Activated CD4-positive, alpha-beta T cell treated with anti-CD3 and anti-CD28 coated beads, Interleukin-2, Interleukin-6, amounts not matched to agents 100 ng/mL and 50 ng/mL, durations not matched to agents 16 hours and 8 hours (primary cell): ENCODE results near the gene YY1.
"Not testable (repeated sequence)": the region's sequence is repeated elsewhere in the genome, so short reads cannot be mapped to it uniquely, and the experiment has no call there.

Experiments used
- DNase-seq: peaks from one replicate; pipeline ENCODE4 v3.0.0-alpha.2; 2020

Gene YY1

DNA sequence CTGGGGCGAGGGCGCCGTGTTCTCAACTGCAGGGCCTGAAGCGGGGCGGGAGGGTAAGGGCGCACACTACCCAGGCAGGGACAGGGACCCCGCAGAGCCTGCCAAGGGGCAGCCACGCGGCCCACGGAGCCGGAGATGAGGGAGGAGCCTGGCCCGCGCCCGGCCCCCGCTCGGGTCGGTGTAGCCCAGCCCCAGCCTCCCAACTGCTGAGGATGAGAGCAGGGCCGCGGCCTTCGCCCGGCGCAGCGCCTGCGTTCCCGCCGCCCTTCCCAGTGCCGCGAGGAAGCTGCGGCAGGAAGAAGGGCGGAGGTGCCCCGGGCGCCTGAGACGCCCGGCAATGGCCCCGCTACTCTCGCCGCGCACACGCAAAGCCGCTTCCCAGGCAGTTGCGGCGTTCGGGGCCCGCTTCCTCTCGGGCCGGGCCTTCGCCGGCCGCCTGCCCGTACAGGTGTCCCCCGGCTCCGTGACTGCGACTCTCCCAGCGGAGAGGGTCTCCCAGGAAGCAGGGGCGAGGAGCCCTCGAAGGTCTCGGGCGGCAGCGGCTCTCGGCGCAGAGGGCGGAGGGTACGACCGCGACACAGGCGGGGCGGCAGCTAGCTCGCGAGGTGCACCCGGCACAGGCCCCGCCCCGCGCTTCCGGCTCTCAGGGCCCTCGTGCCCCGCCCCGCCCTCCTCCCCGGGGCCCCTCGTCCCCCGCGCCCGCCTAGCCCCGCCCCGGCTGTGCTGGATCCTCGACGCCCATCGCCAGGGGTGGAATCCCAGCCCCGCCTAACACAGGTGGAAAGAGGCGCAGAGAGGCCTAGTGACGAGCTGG is 24.8 kb upstream of the YY1 start:
- peak; percentile 94 for DNase-seq

GRCh38 chr14:100214770-100215083 is 24.2 kb upstream of the YY1 start:
- DNase-seq = no peak

GRCh38 chr14:100215330-100215885 is 23.5 kb upstream of the YY1 start:
- DNase-seq = no peak

DNA sequence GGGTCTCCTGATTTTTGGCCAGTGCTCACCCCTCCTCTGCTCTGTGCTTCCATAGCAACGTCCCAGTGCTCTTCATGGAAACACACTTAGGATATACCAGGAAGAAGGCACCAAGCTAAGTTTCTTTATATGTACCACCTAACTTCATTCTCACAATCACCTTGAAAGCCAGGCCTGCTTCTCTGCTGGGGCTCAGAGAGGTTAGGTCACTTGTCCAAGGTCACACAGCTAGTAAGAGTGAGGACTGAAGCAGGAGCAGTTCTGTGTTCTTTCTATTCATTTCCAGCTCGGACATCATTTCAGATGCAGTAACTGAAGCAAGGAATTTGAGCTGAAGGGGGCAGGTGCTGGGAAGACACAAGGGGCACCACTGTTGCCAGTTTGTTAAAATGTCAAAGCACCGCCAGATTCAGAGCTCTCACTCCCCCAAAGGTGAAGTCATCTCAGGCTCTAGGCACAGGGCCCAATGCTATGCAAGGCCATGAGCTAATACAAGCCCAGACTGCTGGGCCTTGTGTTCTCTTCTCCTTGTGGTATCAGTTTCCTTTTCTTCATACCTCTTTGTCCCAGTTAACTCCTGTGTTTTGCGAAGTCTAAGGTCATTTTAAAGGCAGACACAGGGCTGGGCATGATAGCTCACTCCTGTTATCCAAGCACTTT is 19.7 kb upstream of the YY1 start:
- no peak for DNase-seq

DNA sequence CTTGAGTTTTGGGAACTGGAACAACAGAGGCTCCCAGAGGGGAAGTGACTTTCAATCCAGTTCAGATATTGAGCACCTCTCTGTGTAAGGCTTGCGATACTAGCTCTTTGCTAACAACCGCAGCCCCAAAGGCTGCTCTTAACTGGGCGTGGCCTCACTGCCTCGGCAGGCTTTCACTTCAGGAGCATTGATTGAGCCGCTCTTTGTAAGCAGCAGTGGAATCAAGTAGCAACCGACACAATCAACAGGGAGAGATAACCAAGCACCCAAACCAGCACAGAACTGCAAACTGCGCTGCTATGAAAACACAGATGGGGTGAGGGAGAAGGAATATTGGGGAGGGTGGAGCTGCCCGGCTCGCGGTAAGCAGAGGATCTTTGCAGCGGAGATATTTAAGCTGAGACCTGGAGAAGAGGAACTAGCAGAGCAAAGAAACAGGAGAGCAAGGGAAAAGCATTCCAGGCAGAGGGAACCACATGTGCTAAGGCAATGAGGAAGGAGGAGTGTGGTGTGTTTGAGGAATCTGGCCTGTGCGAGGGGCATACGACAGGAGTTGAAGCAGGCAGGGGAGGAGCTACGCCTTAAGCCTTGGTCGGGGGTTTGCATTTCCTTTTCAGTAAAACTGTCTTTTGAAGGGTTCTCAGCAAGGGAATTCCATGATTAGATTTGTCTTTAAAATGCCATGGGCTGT is 17.3 kb upstream of the YY1 start:
- peak; percentile 82 for DNase-seq

DNA sequence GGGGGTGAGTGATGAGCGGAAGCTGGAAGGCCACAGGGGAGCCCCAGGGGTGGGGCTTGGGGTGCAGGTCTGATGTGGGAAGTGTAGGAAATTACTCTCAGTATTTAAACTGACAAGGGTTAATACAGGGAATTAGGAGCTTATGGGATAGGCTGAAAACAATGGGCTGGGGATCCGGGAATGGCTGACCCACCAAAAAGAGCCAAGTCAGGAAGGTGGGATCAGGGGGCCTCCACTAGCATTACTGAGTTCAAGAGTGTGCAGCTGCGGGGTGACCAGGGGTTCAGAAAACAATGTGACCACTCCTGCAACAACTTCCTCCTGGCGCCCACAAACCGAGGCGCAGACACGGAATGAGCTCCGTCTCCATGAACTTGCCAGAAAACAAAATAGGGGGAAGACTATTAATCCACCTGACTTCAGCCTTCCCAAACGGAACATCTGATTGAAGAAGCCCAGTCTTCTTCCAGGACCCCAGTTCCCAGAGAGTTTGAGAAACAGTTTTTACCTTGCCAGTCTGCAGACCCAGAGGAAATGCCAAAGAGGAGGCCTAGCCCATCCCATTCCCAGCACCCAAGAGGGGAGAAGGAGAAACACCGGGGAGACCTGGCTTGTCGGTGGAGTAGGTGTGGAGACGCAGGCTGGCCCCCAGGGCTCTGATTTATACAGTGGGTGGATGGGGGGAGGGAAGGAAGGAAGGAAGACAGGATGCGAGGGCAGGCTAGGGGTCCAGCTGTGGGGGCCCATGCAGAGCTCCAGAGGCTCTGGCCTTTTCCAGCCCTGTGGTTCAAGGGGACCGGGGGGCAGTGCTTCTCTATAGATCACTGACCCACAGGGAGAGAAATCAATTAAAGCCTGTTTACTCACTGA is 16.5 kb upstream of the YY1 start:
- DNase-seq = no peak

DNA sequence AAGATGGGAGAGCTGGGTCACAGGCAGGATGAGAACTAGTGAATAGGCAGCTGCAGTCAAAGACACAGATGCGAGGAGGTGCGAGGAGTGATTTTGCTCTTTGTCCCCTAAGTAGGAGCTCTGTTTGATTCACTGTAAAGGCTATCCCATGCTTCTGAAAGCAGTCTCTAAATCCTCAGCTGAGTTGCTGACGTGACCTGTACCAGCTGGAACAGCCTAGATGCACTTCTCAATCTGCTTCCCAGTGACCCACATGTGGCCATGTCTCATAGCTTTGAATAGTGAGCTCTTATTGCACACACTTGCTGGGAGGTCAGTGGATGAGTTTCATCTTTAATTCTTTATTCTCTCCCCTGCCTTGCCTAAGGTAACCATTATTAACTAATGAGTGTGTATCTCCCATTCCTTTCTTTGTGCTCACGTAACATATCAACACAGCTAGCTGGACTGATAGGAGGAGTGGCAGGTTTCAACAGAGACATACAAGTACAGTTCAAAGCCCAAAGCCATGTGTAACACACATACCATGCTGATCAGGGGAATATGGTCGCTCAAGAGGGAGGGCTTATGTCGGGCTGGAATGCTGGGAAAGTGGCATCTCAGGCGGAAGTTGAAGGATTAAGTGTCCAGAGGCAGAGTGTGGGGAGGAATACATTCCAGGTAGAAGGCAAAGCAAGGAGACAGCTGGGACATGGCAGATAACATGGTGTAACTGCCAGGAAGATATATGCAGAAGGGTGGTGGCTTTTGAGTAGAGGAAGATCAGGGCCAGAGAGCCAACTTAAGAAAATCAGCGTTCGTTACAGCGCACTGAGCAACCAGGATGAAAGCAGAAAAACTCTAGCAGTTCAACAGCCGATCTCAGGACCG is 15.4 kb upstream of the YY1 start:
- no peak for DNase-seq

GRCh38 chr14:100224229-100224866 is 14.6 kb upstream of the YY1 start:
- no peak for DNase-seq

DNA sequence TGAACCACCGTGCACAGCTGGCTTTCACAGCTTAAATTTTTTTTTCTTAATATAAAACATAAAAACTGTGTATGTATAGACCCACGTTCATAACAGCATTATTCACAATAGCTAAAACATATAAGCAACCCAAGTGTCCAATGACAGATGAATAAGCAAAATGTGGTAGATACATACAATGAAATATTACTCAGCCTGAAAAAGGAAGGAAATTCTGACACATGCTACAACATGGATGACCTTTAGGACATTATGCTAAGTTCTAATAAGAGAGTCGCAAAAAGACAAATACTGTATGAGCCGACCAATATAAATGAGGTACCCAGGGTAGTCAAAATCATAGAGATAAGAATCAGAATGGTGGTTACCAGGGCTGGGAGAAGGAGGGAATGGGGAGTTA is 13.8 kb upstream of the YY1 start:
- no peak for DNase-seq

GRCh38 chr14:100230361-100230760 is 8.6 kb upstream of the YY1 start:
- no peak for DNase-seq

GRCh38 chr14:100234511-100234910 is 4.4 kb upstream of the YY1 start:
- DNase-seq = no peak

DNA sequence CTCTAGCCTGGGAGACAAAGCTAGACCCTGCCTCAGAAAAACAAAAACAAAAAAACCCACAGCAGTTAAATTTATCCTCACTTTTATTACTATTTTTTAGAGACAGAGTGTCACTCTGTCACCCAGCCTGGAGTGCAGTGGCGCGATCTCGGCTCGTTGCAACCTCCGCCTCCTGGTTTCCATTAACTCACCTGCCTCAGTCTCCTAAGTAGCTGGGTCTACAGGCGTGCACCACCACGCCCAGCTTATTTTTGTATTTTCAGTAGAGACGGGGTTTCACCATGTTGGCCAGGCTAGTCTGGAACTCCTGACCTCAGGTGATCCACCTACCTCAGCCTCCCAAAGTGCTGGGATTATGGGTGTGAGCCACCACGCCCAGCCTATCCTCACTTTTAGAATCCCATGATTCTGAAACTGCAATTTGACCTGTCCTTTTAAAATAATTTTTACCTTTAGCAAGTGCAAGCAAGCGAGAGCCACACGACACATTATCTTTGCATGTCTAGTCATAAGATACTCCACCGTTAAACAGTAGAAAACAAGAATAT is 2.6 kb upstream of the YY1 start:
- not testable (repeated sequence) for DNase-seq

DNA sequence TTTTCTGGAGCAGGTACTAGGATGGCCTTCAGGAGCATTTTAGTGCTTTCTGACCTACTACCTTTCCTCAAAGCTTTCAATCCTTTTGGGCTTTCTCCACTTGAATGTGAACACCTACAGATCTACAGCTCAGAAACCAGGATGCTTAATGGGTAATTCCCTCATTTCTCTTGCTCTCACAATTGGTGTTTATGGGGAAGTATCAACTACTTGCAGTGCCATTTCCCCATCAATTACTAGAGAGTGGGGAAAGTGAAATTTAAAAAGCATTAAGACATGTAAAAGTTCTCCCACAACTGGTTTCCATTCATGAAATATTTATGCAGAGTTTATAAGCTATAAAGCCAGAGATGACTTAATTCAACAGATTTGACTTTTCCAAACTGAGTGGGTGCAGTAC is 2.1 kb upstream of the YY1 start:
- no peak for DNase-seq

DNA sequence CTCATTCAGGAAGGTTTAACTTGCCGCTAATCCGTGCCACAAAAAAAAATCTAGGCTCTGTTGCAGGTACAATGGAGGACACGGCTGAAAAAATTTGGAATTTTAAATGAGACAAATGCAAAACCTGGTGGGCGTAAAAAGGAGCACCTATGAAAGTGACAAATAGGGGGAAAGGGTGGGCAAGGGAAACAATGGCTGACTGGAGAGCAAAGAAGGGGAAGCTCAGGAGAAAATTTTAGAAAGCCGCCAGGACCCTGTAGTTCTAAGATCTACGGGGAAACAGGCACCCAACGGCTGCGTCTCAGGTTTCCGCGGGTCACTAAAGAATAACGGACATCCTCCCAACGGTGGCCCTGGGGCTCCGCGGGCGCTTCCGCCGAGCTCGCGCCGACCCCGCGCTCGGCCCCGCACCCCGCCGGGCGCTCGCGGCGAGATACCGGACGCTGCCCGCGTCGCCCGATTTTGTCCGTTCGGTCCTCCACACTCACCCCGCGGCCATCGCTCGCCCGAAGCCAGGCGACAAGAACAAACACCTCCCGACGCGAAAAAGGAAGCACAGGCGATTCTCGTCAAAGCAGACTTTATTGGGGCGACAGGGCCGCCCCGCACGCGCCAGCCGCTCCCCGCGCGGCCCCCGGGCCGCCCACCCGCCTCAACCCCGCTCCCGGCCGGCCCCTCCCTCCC is 1.1 kb upstream of the YY1 start:
- DNase-seq = peak; percentile 68

GRCh38 chr14:100239211-100239839 is 381 bp downstream of the YY1 start:
- DNase-seq = peak; percentile 21

GRCh38 chr14:100239840-100240667 is 1.1 kb downstream of the YY1 start:
- peak; percentile 90 for DNase-seq

- no peak for DNase-seq
Observed at GRCh38 chr14:100240668-100241032, 1.7 kb downstream of the YY1 start.

DNA sequence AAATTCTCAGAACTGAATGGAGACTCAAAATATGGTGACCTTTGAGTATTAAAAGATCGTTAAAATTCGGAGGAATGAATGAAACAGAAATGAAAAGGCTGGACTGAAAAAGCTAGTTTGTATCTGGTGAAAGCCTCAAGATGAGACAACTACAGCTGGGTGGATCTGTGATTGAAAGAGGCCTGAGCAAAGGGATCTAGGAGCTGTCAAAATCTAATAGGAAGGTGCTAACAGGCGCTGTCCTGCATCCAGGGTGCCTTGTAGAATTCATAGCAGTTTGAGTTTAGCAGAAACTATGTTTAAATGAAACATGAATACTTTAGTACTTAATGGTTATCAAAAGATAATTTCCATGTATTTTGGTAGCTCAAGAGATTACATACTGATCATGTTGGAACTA is 2.3 kb downstream of the YY1 start:
- DNase-seq = no peak

DNA sequence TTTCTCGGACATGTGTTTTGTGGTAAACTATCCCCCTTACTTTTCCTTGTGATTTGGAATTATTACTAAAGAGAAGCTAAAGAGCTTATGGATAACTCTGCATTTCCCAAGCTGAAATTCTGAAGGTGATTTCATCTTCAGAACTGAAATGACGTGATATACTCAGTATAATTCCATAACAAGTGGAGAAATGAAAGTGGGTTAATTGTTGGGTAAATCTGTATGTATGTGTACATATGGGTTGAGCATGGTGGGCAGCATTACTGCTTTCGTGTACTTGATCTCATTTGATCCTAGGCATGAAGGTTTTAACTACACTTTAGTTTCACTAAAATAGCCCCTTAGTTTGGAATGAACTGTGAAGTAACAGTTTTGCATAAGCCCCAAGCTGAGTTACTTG is 4.1 kb downstream of the YY1 start:
- DNase-seq = no peak
